Loucy (cell line): ENCODE results near the gene NCKAP5.

Source experiments
- H2AFZ ChIP-seq: fragments of 200-600 bp; sonication (generic); 2 replicates; pipeline ENCODE4 v1.6.0; 2016; ENCODE audit warnings: antibody characterized with exemption, mild to moderate bottlenecking, low read length, moderate library complexity
- H3F3A ChIP-seq: fragments of 200-600 bp; 2 replicates; pipeline ENCODE4 v1.6.0; 2016; ENCODE audit warnings: antibody characterized with exemption, low read depth, mild to moderate bottlenecking
- H3K27me3 ChIP-seq: fragments of 200-600 bp; sonication (generic); 2 replicates; pipeline ENCODE4 v1.6.1; 2014; ENCODE audit warnings: low read length, mild to moderate bottlenecking; ENCODE audit not compliant: insufficient read depth, poor library complexity, severe bottlenecking
- H3K36me3 ChIP-seq: fragments of 200-600 bp; sonication (generic); 2 replicates; pipeline ENCODE4 v1.6.1; 2016; ENCODE audit warnings: low read length; ENCODE audit not compliant: insufficient read depth
- H3K4me1 ChIP-seq: fragments of 200-600 bp; sonication (generic); 2 replicates; pipeline ENCODE4 v1.5.1; 2014; ENCODE audit warnings: low read length, mild to moderate bottlenecking; ENCODE audit not compliant: insufficient read depth, poor library complexity, severe bottlenecking
- H3K4me2 ChIP-seq: fragments of 200-600 bp; sonication (generic); 2 replicates; pipeline ENCODE4 v1.6.0; 2014; ENCODE audit warnings: antibody characterized with exemption, low read length, low read depth, mild to moderate bottlenecking; ENCODE audit not compliant: poor library complexity, severe bottlenecking
- H3K4me3 ChIP-seq: fragments of 200-600 bp; sonication (generic); 2 replicates; pipeline ENCODE4 v1.5.1; 2014; ENCODE audit warnings: low read length, mild to moderate bottlenecking, mixed read lengths; ENCODE audit not compliant: poor library complexity, severe bottlenecking
- H3K79me2 ChIP-seq: fragments of 200-600 bp; sonication (generic); 2 replicates; pipeline ENCODE4 v1.6.1; 2014; ENCODE audit warnings: low read length; ENCODE audit not compliant: insufficient read depth
- H3K9ac ChIP-seq: fragments of 200-600 bp; sonication (generic); 2 replicates; pipeline ENCODE4 v1.6.0; 2014; ENCODE audit warnings: mild to moderate bottlenecking, low read depth, low read length, moderate library complexity; ENCODE audit not compliant: poor library complexity, severe bottlenecking
- H3K9me2 ChIP-seq: fragments of 200-600 bp; sonication (generic); replicated peaks from 2 replicates; pipeline ENCODE4 v1.6.1; 2016; ENCODE audit warnings: low read depth, low read length, mixed read lengths
- H3K9me3 ChIP-seq: fragments of 200-600 bp; sonication (generic); 2 replicates; pipeline ENCODE4 v1.6.1; 2014; ENCODE audit warnings: mild to moderate bottlenecking, antibody characterized with exemption, low read length, low read depth; ENCODE audit not compliant: insufficient read depth
- H4K20me1 ChIP-seq: fragments of 200-600 bp; sonication (generic); 2 replicates; pipeline ENCODE4 v1.6.0; 2014; ENCODE audit warnings: antibody characterized with exemption, low read length, mild to moderate bottlenecking; ENCODE audit not compliant: insufficient read depth, poor library complexity, severe bottlenecking
- EZH2phosphoT487 ChIP-seq: fragments of 200-600 bp; IDR thresholded peaks from 2 replicates; pipeline ENCODE4 v1.6.1; 2018; ENCODE audit warnings: antibody characterized with exemption, mild to moderate bottlenecking, moderate library complexity, borderline replicate concordance
- TF ChIP-seq, protein P1 (sequence below): fragments of 200-600 bp; sonication (generic); conservative IDR thresholded peaks from 2 replicates; pipeline ENCODE4 v1.5.1; 2014; ENCODE audit warnings: mild to moderate bottlenecking, antibody characterized with exemption, low read length

The NCKAP5 gene

DNA sequence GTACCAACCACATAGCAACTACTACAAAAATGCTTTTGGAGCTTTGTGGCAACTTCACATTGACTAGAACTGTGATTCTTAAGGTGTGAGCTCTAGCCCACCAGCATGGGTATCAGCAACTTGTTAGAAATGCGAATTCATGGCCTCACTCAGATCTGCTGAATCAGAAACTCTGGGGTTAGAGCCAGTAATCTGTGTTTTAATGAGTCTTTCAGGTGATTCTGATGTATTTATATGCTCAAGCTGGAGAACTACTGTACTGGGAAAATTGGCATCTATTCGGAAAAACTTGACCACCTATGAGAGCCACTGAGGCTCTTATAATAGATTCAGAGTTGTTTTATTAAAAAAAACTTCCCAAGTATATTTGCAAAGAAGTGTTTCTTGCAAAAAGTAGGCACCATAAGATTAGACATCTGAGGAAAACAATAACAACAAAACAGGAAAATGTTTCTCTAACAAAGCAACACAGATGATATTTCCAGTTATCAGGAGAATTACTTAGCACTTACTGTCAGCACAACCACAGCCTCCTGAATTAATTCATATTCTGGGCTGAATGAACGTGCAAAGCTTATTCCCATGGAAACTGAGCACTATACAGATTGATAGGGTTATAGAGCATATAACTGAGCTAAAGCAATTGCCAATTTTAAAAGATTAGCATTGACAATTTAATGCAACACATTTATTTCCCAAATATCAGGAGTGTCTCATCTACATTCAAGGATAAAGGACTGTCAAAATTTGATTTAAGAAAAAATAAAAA lies 71.6 kb downstream of the NCKAP5 start:
- Histone ChIP-seq H3K9me3 (no peaks in the 10 kb centered on the region), H3K27me3 (no peaks in the 10 kb centered on the region), H3K4me3 (no peak overlapping the region), H2AFZ (no peak overlapping the region), H3F3A (no peaks in the 10 kb centered on the region), H3K9ac (no peak overlapping the region), H4K20me1 (no peaks in the 10 kb centered on the region), H3K36me3 (no peaks in the 10 kb centered on the region), H3K79me2 (no peaks in the 10 kb centered on the region), H3K9me2 (no peaks in the 10 kb centered on the region), H3K4me1 (no peaks in the 10 kb centered on the region), H3K4me2 (no peak overlapping the region)
- no peak for TF ChIP-seq EZH2phosphoT487
- TF ChIP-seq, protein P1, sequence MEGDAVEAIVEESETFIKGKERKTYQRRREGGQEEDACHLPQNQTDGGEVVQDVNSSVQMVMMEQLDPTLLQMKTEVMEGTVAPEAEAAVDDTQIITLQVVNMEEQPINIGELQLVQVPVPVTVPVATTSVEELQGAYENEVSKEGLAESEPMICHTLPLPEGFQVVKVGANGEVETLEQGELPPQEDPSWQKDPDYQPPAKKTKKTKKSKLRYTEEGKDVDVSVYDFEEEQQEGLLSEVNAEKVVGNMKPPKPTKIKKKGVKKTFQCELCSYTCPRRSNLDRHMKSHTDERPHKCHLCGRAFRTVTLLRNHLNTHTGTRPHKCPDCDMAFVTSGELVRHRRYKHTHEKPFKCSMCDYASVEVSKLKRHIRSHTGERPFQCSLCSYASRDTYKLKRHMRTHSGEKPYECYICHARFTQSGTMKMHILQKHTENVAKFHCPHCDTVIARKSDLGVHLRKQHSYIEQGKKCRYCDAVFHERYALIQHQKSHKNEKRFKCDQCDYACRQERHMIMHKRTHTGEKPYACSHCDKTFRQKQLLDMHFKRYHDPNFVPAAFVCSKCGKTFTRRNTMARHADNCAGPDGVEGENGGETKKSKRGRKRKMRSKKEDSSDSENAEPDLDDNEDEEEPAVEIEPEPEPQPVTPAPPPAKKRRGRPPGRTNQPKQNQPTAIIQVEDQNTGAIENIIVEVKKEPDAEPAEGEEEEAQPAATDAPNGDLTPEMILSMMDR, result no peak

DNA sequence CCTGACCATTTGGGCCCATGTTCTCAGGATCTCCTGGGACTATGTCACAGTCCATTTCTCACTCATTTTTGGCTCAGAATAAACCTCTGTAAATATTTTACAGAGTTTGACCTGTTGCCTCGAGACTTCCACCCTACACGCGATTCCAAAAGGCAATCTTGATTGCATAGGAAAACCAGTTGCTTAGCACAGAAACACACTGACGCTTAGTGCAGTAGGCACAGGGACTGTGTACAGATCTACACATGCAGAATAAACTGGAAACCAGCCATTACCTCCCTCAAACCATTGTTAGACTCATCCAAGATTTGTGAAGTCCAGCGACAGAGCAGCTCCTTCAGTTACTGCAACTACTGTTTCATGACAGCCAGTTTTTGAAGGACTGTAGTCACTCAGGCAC lies 73.0 kb downstream of the NCKAP5 start:
- no peak for TF ChIP-seq EZH2phosphoT487
- TF ChIP-seq, protein P1, result no peak
- Histone ChIP-seq H3K4me3 (no peak overlapping the region), H3K4me1 (no peaks in the 10 kb centered on the region), H3F3A (no peaks in the 10 kb centered on the region), H4K20me1 (no peaks in the 10 kb centered on the region), H3K27me3 (no peaks in the 10 kb centered on the region), H3K9me3 (no peaks in the 10 kb centered on the region), H3K9ac (no peak overlapping the region), H3K79me2 (no peaks in the 10 kb centered on the region), H2AFZ (no peak overlapping the region), H3K36me3 (no peaks in the 10 kb centered on the region), H3K9me2 (no peaks in the 10 kb centered on the region), H3K4me2 (no peak overlapping the region)

DNA sequence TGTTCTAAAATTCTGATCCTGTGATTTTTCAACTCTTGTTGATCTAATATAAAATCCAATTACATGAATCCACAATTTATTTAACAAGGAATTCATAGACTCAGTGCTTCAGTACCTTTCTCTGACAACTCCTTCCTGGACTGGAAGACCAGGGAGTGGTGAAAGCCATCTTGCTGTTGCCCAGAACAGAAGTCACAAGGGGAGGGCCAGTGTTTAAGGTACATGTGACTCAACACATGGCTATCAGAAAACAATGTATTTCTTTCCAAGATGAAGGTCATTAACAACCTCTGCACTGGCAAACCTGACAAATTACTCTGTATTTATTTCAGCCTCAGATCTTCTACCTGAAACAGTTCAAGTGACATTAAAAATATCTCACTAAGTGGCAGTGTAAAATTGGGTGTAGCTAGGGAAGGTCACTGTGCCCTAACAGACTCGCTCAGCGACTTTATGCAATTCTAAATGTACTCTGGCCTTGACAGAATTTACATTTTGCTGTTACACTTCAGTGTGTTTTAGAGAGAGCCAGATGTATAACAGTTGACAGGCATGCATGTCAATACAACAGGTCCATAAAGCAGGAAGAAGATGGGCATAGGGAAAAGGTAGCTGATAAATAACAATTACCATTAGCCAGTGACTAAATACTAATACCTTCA lies 75.4 kb downstream of the NCKAP5 start:
- Histone ChIP-seq H3K4me2 (no peak overlapping the region), H3F3A (no peaks in the 10 kb centered on the region), H3K9ac (no peak overlapping the region), H3K4me3 (no peak overlapping the region), H3K79me2 (no peaks in the 10 kb centered on the region), H3K27me3 (no peaks in the 10 kb centered on the region), H3K9me2 (no peaks in the 10 kb centered on the region), H4K20me1 (no peaks in the 10 kb centered on the region), H3K36me3 (no peaks in the 10 kb centered on the region), H3K9me3 (no peaks in the 10 kb centered on the region), H2AFZ (no peak overlapping the region), H3K4me1 (no peaks in the 10 kb centered on the region)
- TF ChIP-seq, protein P1, result no peak
- no peak for TF ChIP-seq EZH2phosphoT487
